ENCODE results near the gene TRIM26. TPM values are rescaled to one million over a fixed set of nuclear protein-coding genes. Genes with fewer than 3 reads are reported as not detected.
A peak's percentile ranks its signal among the peaks of the same experiment; 100 is the strongest.

TRIM26 gene
- polyA plus RNA-seq, 3 donors = 16.4 to 26.4 (median 26.0) TPM

DNA sequence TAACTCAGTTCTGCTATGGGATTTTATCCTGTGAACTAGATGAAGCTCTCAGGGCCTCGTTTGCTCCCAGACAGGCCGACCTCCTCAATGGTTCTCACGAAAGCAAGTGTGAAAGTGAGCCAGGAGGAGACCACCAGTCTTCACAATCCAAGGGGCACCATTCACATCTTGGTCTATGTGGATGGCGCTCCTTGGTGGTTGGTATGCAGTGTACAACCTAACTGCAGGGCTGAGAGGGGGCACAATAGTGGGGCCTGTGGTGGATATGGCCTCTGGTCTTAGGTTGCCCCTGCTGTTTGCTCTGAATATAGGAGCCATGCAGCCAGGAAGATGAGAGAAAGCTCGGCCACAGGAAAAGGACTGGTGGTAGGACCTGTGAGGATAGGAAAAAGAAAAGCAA lies 24.7 kb downstream of the TRIM26 start:
- H3K36me3 Mint-ChIP-seq = peaks cover 76 to 87% of the 10 kb centered on the region in 2 donors
- peak overlapping the region in 2 of 7 donors; percentile 15 to 61 for H3K27ac Mint-ChIP-seq
- peaks cover 77 to 88% of the 10 kb centered on the region in 2 donors for H3K36me3 ChIP-seq (replicated peaks in 1 of 2; ENCODE audit: control insufficient read depth in 1 of 2, insufficient read depth in 2 of 2, low read length in 2 of 2)

GRCh38 chr6:30185846-30186484 lies 27.2 kb downstream of the TRIM26 start:
- Mint-ChIP-seq H3K9me3 (peaks cover 1 to 10% (median 6%) of the 10 kb centered on the region in 7 donors), H3K36me3 (peaks cover 61 to 64% of the 10 kb centered on the region in 2 donors), H3K4me3 (no peak overlapping the region), H3K4me1 (no peaks in the 10 kb centered on the region), H3K27me3 (ENCODE audit: low read depth in 3 of 3) (peaks cover 0 to 4% (median 1%) of the 10 kb centered on the region in 3 donors), H3K27ac (peak overlapping the region in 1 of 7 donors; percentile 28)
- H3K4me2 ChIP-seq (replicated peaks; ENCODE audit: extremely low read depth, low read length, poor library complexity, severe bottlenecking) = no peak overlapping the region
- WGBS (ENCODE audit: insufficient coverage) = 90% methylated on average over 19 of the region's 20 CpGs
- H3K9me3 ChIP-seq (replicated peaks in 1 of 2; ENCODE audit: control insufficient read depth in 1 of 2, insufficient read depth in 1 of 2, low read length in 2 of 2) = peaks cover 5 to 9% of the 10 kb centered on the region in 2 donors
- H3K36me3 ChIP-seq (replicated peaks in 1 of 2; ENCODE audit: control insufficient read depth in 1 of 2, insufficient read depth in 2 of 2, low read length in 2 of 2) = peaks cover 60 to 65% of the 10 kb centered on the region in 2 donors
- no peaks in the 10 kb centered on the region for H3K4me1 ChIP-seq (ENCODE audit: control insufficient read depth in 1 of 2, insufficient read depth in 2 of 2, low read length in 2 of 2)
- intact Hi-C loops (cut with micrococcal nuclease) = no loop called here
- DNase-seq = no peak
- H3K27me3 ChIP-seq (ENCODE audit: control insufficient read depth in 2 of 2, insufficient read depth in 2 of 2, low read length in 2 of 2) = no peaks in the 10 kb centered on the region
- no peak overlapping the region for H3K9ac ChIP-seq (ENCODE audit: insufficient read depth, low read length, poor library complexity, severe bottlenecking)
- no peak overlapping the region for H3K27ac ChIP-seq (ENCODE audit: low read depth in 1 of 2, low read length in 2 of 2)
- H2AFZ ChIP-seq (ENCODE audit: insufficient read depth, low read depth, low read length, poor library complexity, severe bottlenecking) = no peak overlapping the region
- no peak overlapping the region for H3K4me3 ChIP-seq (replicated peaks in 1 of 3; ENCODE audit: low read depth in 2 of 3, low read length in 3 of 3)
- H3K79me2 ChIP-seq (ENCODE audit: insufficient read depth, low read length) = no peaks in the 10 kb centered on the region
- TF ChIP-seq CTCF (IDR thresholded peaks at IDR 0.05) = no peak
- H4K20me1 ChIP-seq (ENCODE audit: insufficient read depth, low read length) = peaks cover 24% of the 10 kb centered on the region

More for the DNA sequence above, 24.7 kb downstream of the TRIM26 start:
- Histone ChIP-seq H3K4me2 (replicated peaks; ENCODE audit: extremely low read depth, low read length, poor library complexity, severe bottlenecking) (no peak overlapping the region), H3K4me1 (ENCODE audit: control insufficient read depth in 1 of 2, insufficient read depth in 2 of 2, low read length in 2 of 2) (no peaks in the 10 kb centered on the region), H4K20me1 (ENCODE audit: insufficient read depth, low read length) (peaks cover 39% of the 10 kb centered on the region), H3K27me3 (ENCODE audit: control insufficient read depth in 2 of 2, insufficient read depth in 2 of 2, low read length in 2 of 2) (no peaks in the 10 kb centered on the region), H2AFZ (ENCODE audit: insufficient read depth, low read depth, low read length, poor library complexity, severe bottlenecking) (no peak overlapping the region), H3K9me3 (replicated peaks in 1 of 2; ENCODE audit: control insufficient read depth in 1 of 2, insufficient read depth in 1 of 2, low read length in 2 of 2) (no peaks in the 10 kb centered on the region), H3K79me2 (ENCODE audit: insufficient read depth, low read length) (no peaks in the 10 kb centered on the region), H3K27ac (ENCODE audit: low read depth in 1 of 2, low read length in 2 of 2) (no peak overlapping the region), H3K4me3 (replicated peaks in 1 of 3; ENCODE audit: low read depth in 2 of 3, low read length in 3 of 3) (no peak overlapping the region), H3K9ac (ENCODE audit: insufficient read depth, low read length, poor library complexity, severe bottlenecking) (no peak overlapping the region)
- Mint-ChIP-seq H3K27me3 (ENCODE audit: low read depth in 3 of 3) (peaks cover 0 to 4% (median 1%) of the 10 kb centered on the region in 3 donors), H3K4me1 (no peaks in the 10 kb centered on the region), H3K4me3 (no peak overlapping the region), H3K9me3 (peaks cover 0 to 2% (median 0%) of the 10 kb centered on the region in 7 donors)
- WGBS (ENCODE audit: insufficient coverage) = 100% methylated on average over 4 of the region's 5 CpGs
- no peak for TF ChIP-seq CTCF (IDR thresholded peaks at IDR 0.05)
- intact Hi-C loops (cut with micrococcal nuclease) = no loop called here
- DNase-seq = no peak

Measured in CD14-positive monocyte (primary cell).